Inflammatory macrophage (primary cell): ENCODE results near the gene PRRC2B.

Source experiments
- DNase-seq, 2 donors: peaks; one replicate each; pipeline ENCODE4 v3.0.0-alpha.2; 2020 to 2022

PRRC2B gene

DNA sequence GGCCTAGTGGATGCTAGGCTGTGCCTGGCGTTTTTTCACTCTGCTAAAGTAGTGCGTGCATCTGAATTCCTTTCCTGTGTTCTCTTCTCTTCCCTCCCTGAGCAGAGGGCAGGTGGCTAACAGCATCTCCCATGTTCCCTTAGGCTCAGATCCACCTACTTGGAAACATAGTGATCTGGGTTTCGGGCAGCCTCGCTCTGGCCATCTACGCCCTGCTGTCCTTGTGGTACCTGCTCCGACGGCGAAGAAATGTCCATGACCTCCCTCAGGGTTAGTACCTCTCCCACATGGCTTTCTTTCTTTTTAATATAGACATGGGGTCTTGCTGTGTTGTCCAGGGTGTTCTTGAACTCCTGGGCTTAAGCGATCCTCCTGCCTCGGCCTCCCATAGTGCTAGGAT, 127.3 kb downstream of the PRRC2B start:
- no peak for DNase-seq

DNA sequence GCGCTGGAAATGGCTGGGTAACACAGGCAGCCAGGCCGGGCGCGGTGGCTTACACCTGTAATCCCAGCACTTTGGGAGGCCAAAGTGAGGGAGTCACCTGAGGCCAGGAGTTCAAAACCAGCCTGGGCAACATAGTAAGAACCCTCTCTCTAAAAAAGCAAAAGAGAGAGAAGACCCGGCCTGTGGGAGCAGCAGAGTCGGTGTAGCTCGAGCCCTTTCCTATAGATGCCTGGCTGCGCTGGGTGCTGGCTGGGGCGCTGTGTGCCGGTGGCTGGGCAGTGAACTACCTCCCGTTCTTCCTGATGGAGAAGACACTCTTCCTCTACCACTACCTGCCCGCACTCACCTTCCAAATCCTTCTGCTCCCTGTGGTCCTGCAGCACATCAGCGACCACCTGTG, 127.9 kb downstream of the PRRC2B start:
- DNase-seq, result no peak

DNA sequence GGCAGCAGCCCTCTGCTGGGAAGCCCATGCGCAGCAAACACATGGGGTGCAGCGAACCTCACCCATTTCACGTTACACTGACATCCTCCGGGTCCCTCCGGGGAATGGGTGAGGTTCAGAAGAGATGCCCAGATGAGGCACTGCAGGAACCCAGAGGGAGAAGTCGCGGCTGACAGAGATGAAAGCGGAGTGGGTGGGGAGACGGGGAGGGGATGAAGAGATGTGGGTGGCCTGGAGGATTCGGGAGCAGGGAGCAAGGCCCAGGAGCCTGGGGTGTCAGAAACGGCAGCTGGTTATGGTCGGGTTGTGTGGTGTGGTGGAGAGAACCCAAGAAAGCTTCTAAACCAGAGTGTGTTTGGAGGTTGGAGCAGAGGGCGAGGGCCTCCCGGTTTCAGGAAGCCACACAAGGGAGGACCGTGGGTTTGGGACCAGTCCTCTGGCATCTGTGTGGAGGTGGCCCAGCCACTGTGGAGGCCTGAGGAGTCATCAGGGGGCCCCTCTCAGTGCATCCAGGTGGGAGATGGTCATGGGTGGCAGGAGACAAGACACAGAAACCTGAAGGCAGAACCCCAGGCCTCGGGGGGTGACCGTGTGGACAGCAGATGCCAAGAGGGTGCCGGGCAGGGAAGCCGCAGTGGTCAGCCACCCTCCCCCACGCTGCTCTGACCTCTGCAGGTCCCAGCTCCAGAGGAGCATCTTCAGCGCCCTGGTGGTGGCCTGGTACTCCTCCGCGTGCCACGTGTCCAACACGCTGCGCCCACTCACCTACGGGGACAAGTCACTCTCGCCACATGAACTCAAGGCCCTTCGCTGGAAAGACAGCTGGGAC, 128.6 kb downstream of the PRRC2B start:
- DNase-seq, result no peak

DNA sequence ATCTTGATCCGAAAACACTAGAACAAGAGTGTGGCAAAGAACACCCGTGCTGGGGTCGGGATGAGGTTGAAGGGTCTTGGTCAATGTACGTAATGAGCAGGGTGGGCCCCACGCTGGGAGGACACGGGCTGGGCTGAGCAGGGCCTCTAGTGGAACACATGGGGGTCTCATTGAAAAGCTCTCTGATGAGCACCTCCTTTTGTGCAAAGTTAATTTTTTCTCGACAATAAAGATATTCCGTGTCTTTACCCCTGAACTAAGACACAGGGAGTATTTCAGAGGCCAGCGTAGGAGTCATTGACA, 129.2 kb downstream of the PRRC2B start:
- DNase-seq, result no peak

DNA sequence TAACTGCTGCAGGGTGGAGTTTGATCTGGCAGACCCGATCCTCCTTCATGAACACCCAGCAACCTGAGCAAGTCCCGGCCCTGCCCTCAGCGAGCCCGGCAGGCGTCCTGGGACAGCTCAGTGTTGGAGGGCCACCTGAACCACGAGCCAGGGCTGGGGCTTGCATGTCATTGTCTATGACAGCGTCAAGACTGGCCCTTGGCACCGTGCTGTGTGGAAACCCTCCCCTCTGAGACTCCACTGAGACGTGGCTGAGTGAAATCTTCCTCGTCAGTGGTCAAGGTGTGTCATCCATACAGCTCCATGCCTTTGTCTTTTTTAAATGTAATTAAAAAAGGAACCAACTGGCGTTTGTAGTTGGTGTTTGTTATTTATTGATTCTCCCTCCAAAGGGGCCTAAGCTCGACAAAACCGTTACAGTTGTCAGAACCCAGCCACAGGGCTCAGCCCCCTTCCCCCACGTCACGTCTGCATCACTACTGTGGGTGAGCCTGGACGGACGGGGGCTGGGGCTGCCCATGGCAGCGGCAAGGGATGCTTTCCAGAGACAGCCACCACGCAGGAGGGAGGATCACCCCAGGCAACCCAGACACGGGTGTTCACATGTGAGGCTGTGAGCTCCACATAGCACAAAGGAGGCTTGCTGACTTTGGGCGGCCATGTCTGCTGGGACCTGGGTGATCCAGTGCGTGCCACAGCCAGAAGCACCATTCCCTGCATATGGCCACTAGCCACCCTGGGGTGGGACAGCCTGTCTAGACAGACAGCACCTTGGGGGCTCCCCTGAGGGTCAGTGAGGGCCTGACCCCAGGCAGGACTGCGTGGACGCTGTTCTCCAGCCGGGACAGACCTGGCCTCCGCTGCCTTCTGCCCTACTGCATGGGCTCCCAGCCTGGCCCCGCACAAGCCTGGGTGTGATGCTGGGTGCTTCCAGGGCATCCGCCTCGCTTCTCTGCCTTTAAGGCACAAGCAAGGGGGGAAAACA, 129.9 kb downstream of the PRRC2B start:
- no peak for DNase-seq

DNA sequence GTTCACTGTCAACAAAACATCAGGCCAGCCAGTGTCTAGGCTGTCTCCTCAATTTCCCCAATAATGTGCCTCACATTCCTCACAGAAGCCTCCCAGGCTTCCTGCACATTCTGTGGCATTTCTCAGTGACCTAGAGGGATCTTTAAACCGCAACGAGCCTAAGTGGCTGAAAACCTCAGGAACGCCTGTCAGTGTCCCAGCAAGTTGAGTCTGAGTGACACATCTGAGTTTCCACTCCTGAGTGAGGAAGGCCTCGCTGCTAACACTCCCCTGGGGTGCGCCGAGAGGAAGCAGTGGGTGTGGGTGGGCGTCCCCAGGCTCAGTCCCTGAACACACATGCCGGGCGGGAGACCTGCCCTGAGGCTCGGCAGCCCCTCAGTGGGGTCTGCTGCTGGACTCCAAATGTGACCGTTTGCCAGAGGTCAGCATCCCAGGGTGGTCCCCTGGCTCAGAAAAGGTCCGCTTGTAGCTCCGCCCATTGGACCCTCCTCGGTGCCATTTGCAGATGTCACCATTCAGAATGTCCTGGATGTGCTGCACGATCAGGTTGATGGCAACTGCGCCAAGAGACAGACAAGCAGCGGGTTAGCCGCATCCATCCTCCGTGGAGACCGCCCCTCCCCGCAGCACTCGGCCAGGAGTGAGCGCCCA, 130.9 kb downstream of the PRRC2B start:
- DNase-seq, result no peak

DNA sequence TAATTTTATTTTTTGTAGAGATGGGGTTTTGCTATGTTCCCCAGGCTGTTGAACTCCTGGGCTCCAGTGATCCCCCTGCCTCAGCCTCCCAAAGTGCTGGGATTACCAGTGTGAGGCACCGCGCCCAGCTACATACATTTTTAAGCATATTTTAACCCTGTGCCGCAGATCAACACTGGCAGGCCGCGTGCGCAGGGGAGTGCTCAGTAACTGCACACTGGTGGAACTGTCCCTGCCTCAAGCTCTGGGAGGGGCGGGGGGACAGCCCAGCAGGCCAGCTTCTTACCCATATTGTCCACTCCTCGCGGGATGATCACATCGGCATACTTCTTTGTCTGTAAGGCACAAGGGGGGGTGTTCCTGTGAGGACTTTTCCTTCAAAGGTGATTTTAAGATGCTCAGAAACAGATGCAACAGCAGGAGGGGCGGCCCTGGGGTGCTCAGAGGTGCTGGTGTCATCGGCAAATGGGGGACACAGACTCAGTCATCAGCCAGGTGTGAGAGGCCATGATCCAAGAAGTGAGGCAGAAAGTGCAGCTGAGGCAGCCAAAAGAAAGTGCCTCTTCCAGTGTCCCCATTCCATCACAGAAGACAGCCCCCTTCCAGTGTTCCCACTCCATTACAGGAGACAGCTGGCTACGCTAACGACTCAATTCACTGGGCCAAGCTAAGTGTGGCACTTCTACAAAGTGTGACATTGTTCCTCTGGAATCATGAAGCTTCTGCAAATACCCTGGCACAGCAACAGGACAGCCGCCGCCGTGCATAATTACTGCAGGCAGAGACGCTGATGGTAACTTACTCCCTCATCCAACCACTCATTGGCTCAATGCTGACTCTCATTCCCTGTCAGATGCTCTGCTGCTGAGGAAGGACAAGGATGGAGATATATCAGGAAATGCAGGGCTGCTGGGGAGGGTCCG, 132.0 kb downstream of the PRRC2B start:
- DNase-seq, result no peak

DNA sequence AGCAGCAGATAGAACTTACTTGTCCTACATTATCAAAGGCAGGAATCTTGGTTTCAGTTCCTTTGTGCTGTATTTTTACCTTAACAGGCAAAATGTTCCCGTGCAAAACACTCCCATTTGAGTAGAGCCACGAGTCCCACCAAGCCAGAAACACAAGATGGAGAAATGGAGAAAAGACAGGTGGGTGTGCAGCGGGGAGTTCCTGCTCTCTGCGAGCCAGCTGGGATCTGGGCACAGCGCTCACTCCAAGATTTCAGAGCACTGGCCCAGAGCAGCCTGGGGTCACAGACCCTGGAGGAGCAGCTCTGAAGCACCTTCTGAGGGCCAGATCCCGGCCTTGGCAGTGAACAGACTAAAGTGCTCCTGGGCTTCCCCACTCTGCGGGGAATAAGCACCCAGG, 134.3 kb downstream of the PRRC2B start:
- DNase-seq, result no peak

DNA sequence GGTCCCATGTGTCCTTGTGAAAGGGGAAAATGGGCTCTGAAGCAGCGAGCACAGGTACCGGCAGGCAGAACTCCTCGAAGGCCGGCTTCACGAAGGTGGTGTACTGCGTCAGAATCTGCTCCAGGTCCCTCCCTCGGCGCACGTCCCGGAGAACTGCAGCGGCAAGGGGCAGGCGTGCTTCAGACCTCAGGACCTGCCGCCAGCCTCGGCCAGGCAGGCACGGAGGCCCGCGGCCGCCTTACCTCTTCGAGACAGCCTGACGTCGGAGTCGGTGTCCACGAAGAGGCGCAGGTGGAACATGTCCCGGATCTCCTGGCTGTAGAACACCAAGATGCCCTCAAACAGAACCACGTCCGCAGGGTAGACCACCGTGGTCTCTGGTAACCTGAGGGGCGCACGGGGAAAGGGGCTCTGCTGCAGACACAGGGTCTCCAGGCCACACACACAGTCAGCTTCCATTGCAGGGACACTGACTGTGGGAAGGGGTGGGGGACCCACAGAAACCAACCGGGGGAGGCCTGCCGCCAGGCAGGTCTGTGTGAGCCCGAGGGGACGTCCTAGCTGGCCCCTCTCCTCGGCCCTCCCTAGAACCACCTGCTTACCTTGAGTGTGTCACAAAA, 135.1 kb downstream of the PRRC2B start:
- DNase-seq, result no peak

DNA sequence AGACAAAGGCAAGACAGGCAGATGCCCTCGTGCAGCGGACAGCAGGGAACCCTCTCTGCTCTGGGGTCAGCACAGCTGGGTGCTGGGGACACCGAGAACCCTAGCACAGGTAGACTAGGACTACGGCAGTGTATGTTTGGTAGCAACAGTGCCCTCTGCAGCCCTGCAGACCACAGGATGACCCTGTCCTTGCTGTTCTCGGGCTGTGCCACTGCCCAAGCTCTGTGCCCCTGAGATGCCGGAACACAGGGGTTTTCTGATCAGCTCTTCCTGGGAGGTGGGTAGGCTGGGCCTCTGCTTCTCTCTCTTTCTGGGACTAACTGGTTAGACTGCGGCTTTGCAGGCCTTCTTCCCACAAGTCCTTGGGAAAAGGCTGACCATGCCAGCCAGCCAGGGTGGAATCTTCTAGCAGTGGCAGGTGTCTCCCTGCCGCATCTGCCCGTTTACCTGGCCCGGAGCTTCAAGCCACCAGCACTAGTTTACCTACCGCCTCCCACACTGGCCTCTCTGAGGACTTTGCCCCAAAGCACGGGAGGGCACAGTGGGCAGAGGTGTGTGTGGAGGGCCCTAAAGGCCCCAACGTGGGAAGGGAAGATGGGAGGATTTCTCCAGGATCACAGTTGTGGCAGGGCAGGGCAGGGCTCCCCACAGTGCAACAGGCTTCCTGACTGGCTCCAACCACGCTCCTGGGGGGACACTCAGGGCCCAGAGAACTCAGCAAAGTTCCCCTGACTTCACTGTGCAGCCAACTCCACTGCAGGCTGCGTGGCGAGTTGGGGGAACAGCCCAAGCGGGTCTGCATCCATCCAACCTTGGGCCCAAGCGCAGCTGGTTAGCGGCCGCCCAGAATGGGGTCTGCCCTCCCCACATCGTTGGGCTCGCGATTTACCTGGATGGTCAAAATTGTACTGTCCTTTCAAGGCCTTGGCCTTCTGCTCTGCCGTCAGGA, 136.0 kb downstream of the PRRC2B start:
- no peak for DNase-seq

DNA sequence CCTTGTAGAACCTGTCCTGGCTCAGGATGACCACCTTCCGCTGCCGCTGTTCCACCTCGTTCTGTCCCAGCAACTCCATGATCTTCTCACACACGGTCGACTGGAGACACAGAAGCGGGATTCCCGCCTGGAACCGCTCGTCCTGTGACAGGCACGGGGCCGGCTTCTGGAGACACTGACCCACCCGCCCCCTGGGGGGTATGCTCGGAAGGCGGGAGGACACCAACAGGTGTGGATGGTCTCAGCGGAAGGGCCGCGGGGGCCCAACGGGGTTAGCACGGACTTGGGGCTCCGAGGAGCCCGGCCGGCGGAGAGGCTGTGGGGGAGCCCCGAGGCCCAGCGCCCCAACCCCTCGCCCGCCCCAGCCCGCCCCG, 136.6 kb downstream of the PRRC2B start:
- peak in 1 of 2 donors; percentile 17 for DNase-seq

DNA sequence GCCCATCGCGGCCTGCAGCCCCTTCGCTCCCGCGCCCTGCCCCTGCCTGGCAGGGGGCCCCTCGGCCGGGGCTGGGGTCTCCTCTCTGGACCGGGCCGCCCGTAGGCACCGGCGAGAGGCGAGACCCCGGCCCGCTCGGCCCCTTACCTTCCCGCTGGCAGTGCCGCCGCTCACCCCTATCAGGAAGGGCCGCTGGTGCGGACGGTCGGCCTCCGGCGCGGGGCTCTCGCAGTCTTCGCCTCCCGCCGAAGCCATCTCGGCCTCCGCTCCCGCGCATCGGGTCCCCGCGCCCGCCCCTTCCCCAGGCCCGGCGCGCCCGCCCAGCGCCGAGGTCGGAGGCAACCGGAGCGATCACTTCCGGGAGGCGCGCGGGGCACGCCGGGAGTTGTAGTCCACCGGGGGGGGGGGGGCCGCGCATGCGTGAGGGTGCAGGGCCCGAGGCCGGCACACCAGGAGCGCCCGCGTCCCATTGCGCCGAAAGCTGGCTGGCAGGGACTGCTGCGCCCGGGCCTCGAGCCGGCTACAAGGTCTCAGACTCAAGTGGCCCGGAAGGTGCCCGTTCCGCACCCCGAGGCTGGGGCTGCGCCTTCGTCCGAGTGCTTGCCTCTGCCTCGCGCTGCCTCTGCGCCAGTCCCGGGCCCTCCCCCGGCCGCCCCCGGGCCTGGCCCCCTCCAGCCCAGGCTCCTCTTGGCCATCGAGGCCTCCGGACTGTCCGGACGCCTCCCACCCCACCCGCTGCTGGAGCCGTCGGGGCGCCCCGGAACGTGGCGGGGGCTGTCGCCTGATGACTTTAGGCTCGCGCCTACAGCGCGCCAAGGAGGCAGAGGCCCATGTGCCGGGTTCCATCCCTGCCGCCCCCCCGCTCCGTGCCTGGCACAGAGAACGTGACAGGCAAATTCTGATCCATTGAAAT, 137.3 kb downstream of the PRRC2B start, which contains the start of gene UCK1:
UCK1 (minus strand) TSS at position 344 of the 913 bp plus-strand sequence; CDS start at position 255, 89 bp downstream.
- peak; percentile 82 to 83 for DNase-seq

DNA sequence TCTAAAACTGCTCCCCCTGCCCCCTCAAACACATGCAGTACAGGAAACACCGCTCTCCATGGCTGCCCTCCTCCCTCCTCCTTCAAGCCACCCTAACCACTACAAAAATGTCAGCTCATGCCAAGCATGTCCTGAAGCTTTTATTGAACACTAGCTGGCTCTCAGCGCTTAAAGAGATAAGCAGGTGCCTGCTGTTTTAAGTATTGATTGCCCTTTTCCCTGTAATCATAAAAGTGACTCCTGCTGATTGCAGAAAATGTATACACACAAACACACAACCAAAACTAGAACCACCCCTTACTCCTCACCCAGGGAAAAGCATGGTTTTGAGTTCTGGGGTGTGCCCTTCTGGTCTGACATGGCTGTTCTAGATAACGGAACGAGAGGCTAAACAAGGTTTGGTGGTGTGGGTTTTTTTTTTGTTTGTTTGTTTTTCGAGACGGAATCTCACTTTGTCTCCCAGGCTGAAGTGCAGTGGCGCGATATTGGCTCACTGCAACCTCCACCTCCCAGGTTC, 140.9 kb downstream of the PRRC2B start:
- no peak for DNase-seq

DNA sequence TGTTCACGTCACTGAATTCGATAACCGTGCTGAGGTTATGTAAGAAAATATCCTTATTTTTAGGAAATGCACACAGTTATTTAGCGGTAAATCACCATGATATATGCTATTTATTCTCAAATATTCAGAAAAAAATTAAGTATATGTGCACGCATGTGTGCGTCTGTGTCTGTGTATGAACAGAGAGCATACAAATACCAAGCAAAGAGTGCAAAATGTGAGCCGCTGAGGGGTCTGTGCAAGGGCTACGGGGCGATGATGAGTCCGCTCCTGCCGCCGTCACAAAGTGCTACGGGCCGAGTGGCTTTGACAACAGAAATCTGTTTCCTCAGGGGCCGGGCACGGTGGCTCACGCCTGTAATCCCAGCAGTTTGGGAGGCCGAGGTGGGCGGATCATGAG, 144.1 kb downstream of the PRRC2B start:
- no peak for DNase-seq

DNA sequence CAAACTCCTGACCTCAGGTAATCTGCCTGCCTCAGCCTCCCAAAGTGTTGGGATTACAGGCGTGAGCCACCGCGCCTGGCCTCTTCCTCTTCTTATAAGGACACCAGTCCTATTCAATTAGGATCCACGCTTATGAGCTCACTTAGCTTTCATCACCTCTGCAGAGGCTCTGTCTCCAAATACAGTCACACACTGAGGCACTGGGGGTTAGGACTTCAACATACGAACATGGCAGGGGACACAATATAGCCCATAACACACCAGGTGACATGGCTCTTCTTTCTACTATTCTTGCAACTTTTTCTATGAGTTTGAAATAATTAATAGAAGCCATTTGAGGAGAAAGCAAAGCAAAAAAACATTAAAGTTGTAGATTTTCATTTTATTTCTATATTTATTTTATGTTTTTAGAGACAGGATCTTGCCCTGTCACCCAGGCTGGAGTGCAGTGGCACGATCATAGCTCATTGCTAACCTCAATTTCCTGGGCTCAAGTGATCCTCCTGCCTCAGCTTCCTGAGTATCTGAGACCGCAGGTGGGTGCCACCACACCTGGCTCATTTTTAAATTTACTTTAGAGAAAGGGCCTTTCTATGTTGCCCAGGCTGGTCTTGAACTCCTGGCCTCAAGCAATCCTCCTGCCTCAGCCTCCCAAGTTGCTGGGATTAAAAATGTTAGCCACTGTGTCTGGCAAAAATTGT, 145.5 kb downstream of the PRRC2B start:
- DNase-seq, result no peak

DNA sequence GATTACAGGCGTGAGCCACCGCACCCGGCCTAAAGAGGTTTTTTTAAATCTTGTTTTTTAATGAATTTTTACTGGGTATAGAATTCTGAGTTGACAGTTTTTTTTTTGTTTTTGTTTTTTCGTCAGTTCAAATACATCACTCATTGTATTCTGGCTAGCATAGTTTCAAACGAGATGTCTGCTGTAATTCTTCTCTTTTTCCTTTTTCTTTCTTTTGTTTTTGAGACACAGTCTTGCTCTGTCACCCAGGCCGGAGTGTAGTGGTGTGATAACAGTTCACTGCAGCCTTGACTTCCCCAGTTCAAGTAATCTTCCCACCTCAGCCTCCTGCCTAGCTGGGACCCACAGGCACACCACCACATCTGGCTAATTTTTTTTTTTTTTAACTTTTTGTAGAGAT, 149.3 kb downstream of the PRRC2B start:
- no peak for DNase-seq

DNA sequence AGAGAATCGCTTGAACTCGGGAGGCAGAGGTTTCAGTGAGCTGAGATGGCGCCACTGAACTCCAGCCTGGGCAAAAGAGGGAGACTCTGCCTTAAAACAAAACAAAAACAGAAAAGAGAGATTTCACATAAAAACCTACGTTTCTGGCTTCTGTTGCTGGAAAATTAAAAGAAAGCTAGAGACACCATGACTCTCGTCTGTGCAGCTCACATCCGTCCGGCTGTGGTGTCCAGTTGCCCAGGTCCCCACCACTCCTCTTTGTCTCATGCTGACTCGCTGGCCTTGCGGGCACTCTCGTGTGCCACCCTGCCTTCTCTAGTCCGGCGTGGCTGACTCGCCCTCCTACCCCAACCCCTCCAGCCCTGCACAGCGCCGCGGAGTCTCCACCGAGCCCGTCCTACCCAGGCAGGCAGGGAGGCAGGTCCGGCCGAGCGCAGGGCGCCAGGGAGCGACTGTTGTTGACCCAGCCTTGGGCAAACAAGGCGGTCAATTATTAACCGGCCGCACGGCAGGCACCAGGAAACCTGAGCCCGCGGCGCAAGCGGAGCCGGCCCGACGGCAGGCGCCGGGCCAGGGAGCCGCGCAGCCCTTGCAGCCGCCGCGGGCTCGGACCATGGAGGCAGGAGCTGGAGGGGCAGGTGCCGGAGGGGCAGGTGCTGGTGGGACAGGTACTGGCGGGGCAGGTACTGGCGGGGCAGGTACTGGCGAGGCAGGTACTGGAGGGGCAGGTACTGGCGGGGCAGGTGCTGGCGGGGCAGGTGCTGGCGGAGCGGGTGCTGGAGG, 151.3 kb downstream of the PRRC2B start, which contains the start of gene PRRT1B:
PRRT1B (plus strand) TSS at position 521 of the 783 bp plus-strand sequence; CDS start at position 614, 93 bp downstream.
- DNase-seq, result no peak
